Measurements from ENCODE around the gene PLVAP.

GRCh38 chr19:17333611-17334413 lies 43.3 kb downstream of the PLVAP start:
- TF ChIP-seq SETDB1 (IDR thresholded peaks at IDR 0.05; ENCODE audit: insufficient read length, low read length), result no peak
- TF ChIP-seq ZNF571 (tag by site-specific recombination; IDR thresholded peaks at IDR 0.05), result no peak
- no peak for TF ChIP-seq OSR2 (tag by site-specific recombination; IDR thresholded peaks at IDR 0.05)
- TF ChIP-seq ZNF645 (tag by site-specific recombination; IDR thresholded peaks at IDR 0.05), result no peak
- TF ChIP-seq ZNF274 (IDR thresholded peaks at IDR 0.05; ENCODE audit: low read length), result no peak
- TF ChIP-seq ZNF274 (tag by site-specific recombination; IDR thresholded peaks at IDR 0.05; ENCODE audit: borderline replicate concordance), result no peak
- no peak for TF ChIP-seq CTCF (tag by site-specific recombination; IDR thresholded peaks at IDR 0.05)
- TF ChIP-seq PRDM6 (tag by site-specific recombination; IDR thresholded peaks at IDR 0.05), result no peak
- TF ChIP-seq ZNF580 (tag by site-specific recombination; IDR thresholded peaks at IDR 0.05), result peak; percentile 94
- no peak for TF ChIP-seq ZNF112 (tag by site-specific recombination; IDR thresholded peaks at IDR 0.05)
- TF ChIP-seq ZNF354C (tag by site-specific recombination; IDR thresholded peaks at IDR 0.05; ENCODE audit: borderline replicate concordance, low read depth), result no peak
- no peak for TF ChIP-seq ZBTB20 (tag by site-specific recombination; IDR thresholded peaks at IDR 0.05)
- TF ChIP-seq ATF2 (tag by site-specific recombination; IDR thresholded peaks at IDR 0.05; ENCODE audit: low read depth), result no peak
- TF ChIP-seq ZNF548 (tag by site-specific recombination; IDR thresholded peaks at IDR 0.05), result no peak

Measured in HEK293 (cell line).